Endothelial cell of umbilical vein (primary cell): ENCODE results near the gene VPS8. TPM values are rescaled to one million over a fixed set of nuclear protein-coding genes. Genes with fewer than 3 reads are reported as not detected.

Source experiments
- BruUV-seq: library from RNA; stranded (reverse); fragments of 400-500 nt; replicated peaks from 2 replicates; lab custom pipeline; 2021; lab: Mats Ljungman, UMichigan
- CTCF ChIA-PET: fragments of 300-600, 350-600 bp; sonication (Branson Sonifier 250); formaldehyde crosslinking; loops from one replicate; lab custom pipeline; 2021; ENCODE audit warnings: antibody characterized with exemption, inconsistent platforms; lab: Charles Lee
- POLR2A ChIA-PET: fragments of 300-600, 350-600 bp; sonication (Branson Sonifier 250); formaldehyde crosslinking; loops from one replicate; lab custom pipeline; 2021; ENCODE audit warnings: antibody characterized with exemption, inconsistent platforms; lab: Charles Lee
- DNase-seq: peaks from one replicate; pipeline ENCODE4 v3.0.0-alpha.2; 2011; ENCODE audit warnings: low read depth, low spot score
- FAIRE-seq: peaks from 2 replicates; lab custom pipeline; 2011; peaks lifted over from hg19 to GRCh38; lab: Jason Lieb, UNC
- H2AFZ ChIP-seq: 2 replicates; pipeline ENCODE4 v1.6.0; 2012; ENCODE audit warnings: low read depth, low read length, control low read depth, inconsistent platforms
- H3K27ac ChIP-seq: 2 replicates; pipeline ENCODE4 v1.5.1; 2011; ENCODE audit warnings: low read depth, mild to moderate bottlenecking, control low read depth, low read length, moderate library complexity; ENCODE audit not compliant: insufficient read depth
- H3K27me3 ChIP-seq, 2 experiments: 2 replicates each; pipeline versions ENCODE4 v1.6.0 to v1.6.1; 2011; ENCODE audit warnings: low read length in 2 of 2, mixed read lengths in 1 of 2; ENCODE audit not compliant: control insufficient read depth in 2 of 2, insufficient read depth in 2 of 2
- H3K36me3 ChIP-seq, 2 experiments: 2 replicates in 1 of 2; 3 replicates in 1 of 2; pipeline ENCODE4 v1.5.1; 2011; ENCODE audit warnings: low read length in 2 of 2, mild to moderate bottlenecking in 1 of 2, moderate library complexity in 1 of 2; ENCODE audit not compliant: control insufficient read depth in 2 of 2, insufficient read depth in 2 of 2; ENCODE audit errors: extremely low read depth in 1 of 2
- H3K4me1 ChIP-seq: 3 replicates; pipeline ENCODE4 v1.5.1; 2011; ENCODE audit warnings: mild to moderate bottlenecking, low read length; ENCODE audit not compliant: control insufficient read depth, insufficient read depth; ENCODE audit errors: extremely low read depth
- H3K4me2 ChIP-seq: 2 replicates; pipeline ENCODE4 v1.6.1; 2011; ENCODE audit warnings: low read length, control low read depth, mixed read lengths; ENCODE audit not compliant: insufficient read depth
- H3K4me3 ChIP-seq, 3 experiments: fragments of 200-600 bp in 1 of 3; sonication (generic), shearing (Covaris generic) in 1 of 3; replicated peaks in 1 of 3; 2 replicates each; pipeline ENCODE4 v1.5.1; 2011 to 2016; ENCODE audit warnings: control low read depth in 3 of 3, low read length in 3 of 3, mild to moderate bottlenecking in 2 of 3, inconsistent platforms in 1 of 3, low read depth in 1 of 3, moderate library complexity in 1 of 3; ENCODE audit not compliant: insufficient read depth in 1 of 3
- H3K79me2 ChIP-seq: 2 replicates; pipeline ENCODE4 v1.6.0; 2012; ENCODE audit warnings: low read length, inconsistent platforms; ENCODE audit not compliant: control insufficient read depth, insufficient read depth
- H3K9ac ChIP-seq: replicated peaks from 2 replicates; pipeline ENCODE3; 2011; ENCODE audit warnings: low read length, control low read depth; ENCODE audit not compliant: insufficient read depth; ENCODE audit errors: extremely low read depth
- H3K9me1 ChIP-seq: replicated peaks from 3 replicates; pipeline ENCODE4 v1.6.0; 2011; ENCODE audit warnings: mild to moderate bottlenecking, low read length; ENCODE audit not compliant: control insufficient read depth, insufficient read depth; ENCODE audit errors: extremely low read depth
- H3K9me3 ChIP-seq: replicated peaks from 2 replicates; pipeline ENCODE4 v1.5.1; 2012; ENCODE audit warnings: low read length, inconsistent platforms; ENCODE audit not compliant: control insufficient read depth, insufficient read depth
- H4K20me1 ChIP-seq: replicated peaks from 2 replicates; pipeline ENCODE3; 2011; ENCODE audit warnings: mild to moderate bottlenecking, low read length; ENCODE audit not compliant: control insufficient read depth, insufficient read depth; ENCODE audit errors: extremely low read depth
- CTCF ChIP-seq, 2 donors: IDR thresholded peaks; 1 replicate in 1 of 2; 2 replicates in 1 of 2; pipeline ENCODE4 v1.5.1; 2011; ENCODE audit warnings: low read length in 2 of 2, mild to moderate bottlenecking in 2 of 2, moderate library complexity in 2 of 2, control low read depth in 1 of 2, inconsistent platforms in 1 of 2, low read depth in 1 of 2; ENCODE audit not compliant: insufficient read depth in 1 of 2; ENCODE audit errors: extremely low read depth in 1 of 2
- EZH2 ChIP-seq: IDR thresholded peaks from 2 replicates; pipeline ENCODE4 v1.6.1; 2012; ENCODE audit warnings: borderline replicate concordance, low read depth, mild to moderate bottlenecking, moderate library complexity, low read length, inconsistent platforms; ENCODE audit not compliant: severe bottlenecking
- FOS ChIP-seq: IDR thresholded peaks from 2 replicates; pipeline ENCODE4 v1.6.1; 2011; ENCODE audit warnings: mild to moderate bottlenecking, low read length, moderate library complexity, borderline replicate concordance; ENCODE audit not compliant: insufficient read depth
- GATA2 ChIP-seq: IDR thresholded peaks from 2 replicates; pipeline ENCODE4 v1.7.0; 2011; ENCODE audit warnings: low read depth, mild to moderate bottlenecking, moderate library complexity, mixed read lengths, low read length; ENCODE audit not compliant: insufficient read length, insufficient read depth
- JUN ChIP-seq: IDR thresholded peaks from 2 replicates; pipeline ENCODE4 v1.6.1; 2011; ENCODE audit warnings: borderline replicate concordance, low read depth; ENCODE audit not compliant: insufficient read length, insufficient read depth
- MYC ChIP-seq: IDR thresholded peaks from one replicate; pipeline ENCODE4 v1.6.1; 2011; ENCODE audit warnings: mild to moderate bottlenecking, low read depth, low read length
- POLR2A ChIP-seq: IDR thresholded peaks from 2 replicates; pipeline ENCODE4 v1.6.1; 2012; ENCODE audit warnings: low read depth, mild to moderate bottlenecking, control low read depth, low read length
- POLR2AphosphoS5 ChIP-seq: IDR thresholded peaks from 2 replicates; pipeline ENCODE4 v1.6.1; 2012; ENCODE audit warnings: low read depth, mild to moderate bottlenecking, control low read depth, low read length, moderate library complexity; ENCODE audit not compliant: insufficient read depth
- dilution Hi-C: fragments of 300-500 bp; cut with MboI; formaldehyde crosslinking; loops from one replicate; pipeline ENCODE4 v1.15.0; 2019; ENCODE audit warnings: low sequenced_read_pairs; ENCODE audit not compliant: extremely low pct_ligation_motif_present
- intact Hi-C: fragments of 100-400 bp; cut with micrococcal nuclease; formaldehyde crosslinking; loops from one replicate; pipeline ENCODE4 v1.10.0; 2022
- polyA plus RNA-seq, 4 experiments: library from polyadenylated mRNA; depleted of rRNA in 3 of 4; stranded (reverse) in 3 of 4; unstranded in 1 of 4; fragments of >200 nt; gene quantifications; 2 replicates each; pipeline versions ENCODE4 v1.2.1 to v1.2.3, GENCODE V29; 2011 to 2012; ENCODE audit warnings: missing spikeins in 1 of 4
- total RNA-seq: library from RNA; stranded (reverse); gene quantifications from 2 replicates; pipeline ENCODE4 v1.2.3, GENCODE V29; 2021
- TF ChIP-seq, protein P1 (sequence below): IDR thresholded peaks from 2 replicates; pipeline ENCODE4 v1.6.1; 2011; ENCODE audit not compliant: insufficient read depth, insufficient read length

Gene VPS8
- total and polyA plus RNA-seq, 2 donors (not counting 3 experiments of a cell fraction or from before 2014, with no cell fraction given), result 13.7 to 51.6 TPM

GRCh38 chr3:184986366-184986889, 174.5 kb downstream of the VPS8 start:
- Histone ChIP-seq H2AFZ (no peak overlapping the region), H4K20me1 (no peaks in the 10 kb centered on the region), H3K4me3 (no peak overlapping the region), H3K9me1 (no peaks in the 10 kb centered on the region), H3K79me2 (no peaks in the 10 kb centered on the region), H3K4me1 (peaks cover 2% of the 10 kb centered on the region), H3K4me2 (no peak overlapping the region), H3K9ac (no peak overlapping the region), H3K9me3 (no peaks in the 10 kb centered on the region), H3K36me3 (no peaks in the 10 kb centered on the region), H3K27ac (no peak overlapping the region), H3K27me3 (no peaks in the 10 kb centered on the region)
- TF ChIP-seq MYC (no peak), JUN (no peak), GATA2 (no peak), FOS (no peak), POLR2AphosphoS5 (no peak), CTCF (IDR thresholded peaks at IDR 0.05; ENCODE audit: extremely low read depth in 1 of 2, insufficient read depth in 1 of 2, low read depth in 1 of 2, low read length in 2 of 2) (no peak), EZH2 (no peak), POLR2A (no peak)
- TF ChIP-seq, protein P1, sequence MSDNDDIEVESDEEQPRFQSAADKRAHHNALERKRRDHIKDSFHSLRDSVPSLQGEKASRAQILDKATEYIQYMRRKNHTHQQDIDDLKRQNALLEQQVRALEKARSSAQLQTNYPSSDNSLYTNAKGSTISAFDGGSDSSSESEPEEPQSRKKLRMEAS, result no peak
- ChIA-PET CTCF (interaction anchor here (1.4 kb wide), 1 partner anchor 8 kb away, joined by 3 read pairs; no protein-coding TSS in a partner anchor), POLR2A (no interaction called here)
- DNase-seq (no peak), FAIRE-seq (no peak)
- dilution Hi-C loops (no loop called here), intact Hi-C loops (no loop called here)
- BruUV-seq, result no TSS peak
